Muscle of leg (tissue), 11 donors: ENCODE measurements around the gene LRRC41. TPM values are rescaled to one million over a fixed set of nuclear protein-coding genes. Genes with fewer than 3 reads are reported as not detected.
"Not testable (repeated sequence)": the region's sequence is repeated elsewhere in the genome, so short reads cannot be mapped to it uniquely, and the experiment has no call there.

ENCODE experiments used
- DNase-seq: peaks from one replicate; pipeline ENCODE4 v3.0.0; 2013
- H3K27ac ChIP-seq: one replicate; pipeline ENCODE4 v1.5.1; 2013; ENCODE audit warnings: mild to moderate bottlenecking, low read length, control low read depth
- H3K27me3 ChIP-seq: one replicate; pipeline ENCODE4 v1.6.1; 2013; ENCODE audit warnings: low read length; ENCODE audit not compliant: control insufficient read depth, insufficient read depth
- H3K36me3 ChIP-seq: one replicate; pipeline ENCODE4 v1.6.1; 2013; ENCODE audit warnings: low read length; ENCODE audit not compliant: control insufficient read depth, insufficient read depth
- H3K4me1 ChIP-seq: one replicate; pipeline ENCODE4 v1.6.1; 2013; ENCODE audit warnings: low read length; ENCODE audit not compliant: control insufficient read depth, insufficient read depth
- H3K4me3 ChIP-seq: one replicate; pipeline ENCODE4 v1.5.1; 2013; ENCODE audit warnings: low read length, control low read depth
- H3K9me3 ChIP-seq: replicated peaks from 2 replicates; pipeline ENCODE4 v1.6.1; 2013; ENCODE audit warnings: low read depth, low read length; ENCODE audit not compliant: control insufficient read depth
- WGBS: methylation state at CpG from one replicate; pipeline ENCODE4 v1.1.5; 2013; ENCODE audit warnings: missing lambda C conversion rate; ENCODE audit not compliant: insufficient coverage; 5-methylcytosine and 5-hydroxymethylcytosine counted together
- polyA plus RNA-seq, 8 donors: library from polyadenylated mRNA; unstranded; fragments of 120-200 nt; gene quantifications; one replicate each; pipeline versions ENCODE4 v1.2.1 to v1.2.3, GENCODE V29; 2013; ENCODE audit warnings: inconsistent platforms in 1 of 8, low replicate concordance in 1 of 8; ENCODE audit not compliant: insufficient read length in 8 of 8, insufficient read depth in 1 of 8
- total RNA-seq: library from RNA; stranded (reverse); fragments of 120-200 nt; gene quantifications from one replicate; pipeline ENCODE4 v1.2.4, GENCODE V29; 2013

Gene LRRC41
- total and polyA plus RNA-seq, 9 donors: 49.5 to 65.5 (median 59.2) TPM

DNA sequence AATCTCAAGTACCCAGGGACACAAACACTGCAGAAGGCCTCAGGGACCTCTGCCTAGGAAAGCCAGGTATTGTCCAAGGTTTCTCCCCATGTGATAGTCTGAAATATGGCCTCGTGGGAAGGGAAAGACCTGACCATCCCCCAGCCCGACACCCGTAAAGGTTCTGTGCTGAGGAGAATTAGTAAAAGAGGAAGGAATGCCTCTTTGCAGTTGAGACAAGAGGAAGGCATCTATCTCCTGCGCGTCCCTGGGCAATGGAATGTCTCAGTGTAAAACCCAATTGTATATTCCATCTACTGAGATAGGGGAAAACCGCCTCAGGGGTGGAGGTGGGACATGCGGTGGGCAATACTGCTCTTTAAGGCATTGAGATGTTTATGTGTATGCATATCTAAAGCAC is 26.4 kb upstream of the LRRC41 start:
- H3K36me3 ChIP-seq, H3K4me1 ChIP-seq, H3K9me3 ChIP-seq, H3K4me3 ChIP-seq, H3K27me3 ChIP-seq, H3K27ac ChIP-seq, DNase-seq: not testable (repeated sequence)
- WGBS: 70% methylated on average over 2 of the region's 7 CpGs

DNA sequence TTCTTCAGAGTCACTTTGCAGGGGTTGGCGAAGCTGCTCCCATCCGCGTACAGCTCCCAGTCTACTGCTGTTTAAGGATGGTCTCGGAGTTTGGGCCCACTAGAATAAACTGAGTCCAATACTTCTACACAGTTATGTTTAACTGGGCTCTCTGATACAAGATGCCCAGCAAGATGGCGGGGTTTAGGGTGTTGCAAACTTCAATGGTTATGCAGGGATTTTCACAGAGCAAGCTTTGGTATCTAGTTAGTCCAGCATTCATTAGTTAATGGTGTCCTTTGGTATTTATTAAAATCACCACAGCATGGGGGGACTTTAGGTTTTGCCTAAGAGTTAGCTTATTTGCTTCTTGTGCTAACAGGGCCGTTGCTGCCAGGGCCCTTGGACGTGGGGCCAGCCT is 24.8 kb upstream of the LRRC41 start:
- H3K27me3 ChIP-seq, H3K4me3 ChIP-seq, H3K36me3 ChIP-seq, H3K4me1 ChIP-seq, H3K9me3 ChIP-seq, DNase-seq, H3K27ac ChIP-seq: not testable (repeated sequence)
- WGBS: 76% methylated on average over 2 of the region's 7 CpGs

DNA sequence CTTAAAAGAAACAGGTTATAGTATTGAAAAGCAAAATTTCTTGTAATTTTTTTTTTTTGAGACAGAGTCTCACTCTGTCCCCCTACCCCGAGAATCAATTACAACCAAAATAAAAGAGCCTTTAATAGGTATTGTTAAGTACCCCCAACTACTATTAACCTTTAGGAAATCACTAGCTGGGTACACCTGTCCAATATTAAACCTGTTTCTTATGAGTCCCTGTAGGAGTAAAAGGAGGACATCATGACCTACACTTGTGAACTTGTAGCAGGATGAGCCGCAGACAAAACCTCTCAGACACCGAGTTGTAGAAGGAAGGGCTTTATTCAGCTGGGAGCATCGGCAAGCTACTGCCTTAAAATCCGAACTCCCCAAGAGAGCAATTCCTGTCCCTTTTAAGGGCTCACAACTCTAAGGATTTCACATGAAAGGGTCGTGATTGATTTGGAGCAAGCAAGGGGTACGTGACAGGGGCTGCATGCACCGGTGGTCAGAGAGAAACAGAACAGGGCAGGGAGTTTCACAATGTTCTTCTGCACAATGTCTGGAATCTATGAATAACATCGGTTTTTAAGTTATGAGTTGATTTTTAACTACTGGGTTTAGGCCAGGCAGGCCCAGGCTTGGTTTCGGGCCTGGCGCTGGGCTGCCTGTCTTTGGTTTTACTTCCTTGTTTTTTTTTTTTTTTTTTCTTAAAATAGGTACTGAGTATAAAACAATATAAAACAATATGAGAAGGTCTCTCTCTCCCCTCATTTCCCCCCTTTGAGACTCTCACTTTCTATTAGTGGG is 22.1 kb upstream of the LRRC41 start:
- WGBS: 90% methylated on average over 2 of the region's 11 CpGs

DNA sequence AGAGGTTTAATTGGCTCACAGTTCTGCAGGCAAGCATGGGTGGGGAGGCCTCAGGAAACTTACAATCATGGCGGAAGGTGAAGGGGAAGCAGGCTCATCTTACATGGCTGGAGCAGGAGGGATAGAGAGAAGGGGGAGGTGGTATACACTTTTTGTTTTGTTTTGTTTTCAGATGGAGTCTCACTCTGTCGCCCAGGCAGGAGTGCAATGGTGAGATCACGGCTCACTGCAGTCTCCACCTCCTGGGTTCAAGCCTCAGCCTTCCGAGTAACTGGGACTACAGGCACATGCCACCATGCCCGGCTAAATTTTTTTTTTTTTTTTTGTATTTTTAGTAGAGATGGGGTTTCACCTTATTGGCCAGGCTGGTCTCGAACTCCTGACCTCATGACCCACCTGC is 18.8 kb upstream of the LRRC41 start:
- H3K36me3 ChIP-seq, H3K4me3 ChIP-seq, DNase-seq, H3K27ac ChIP-seq, H3K9me3 ChIP-seq, H3K27me3 ChIP-seq, H3K4me1 ChIP-seq: not testable (repeated sequence)
- WGBS: 98% methylated on average over 4 of the region's 6 CpGs

More for the DNA sequence above, 22.1 kb upstream of the LRRC41 start:
- H3K4me1 ChIP-seq, H3K27ac ChIP-seq, H3K27me3 ChIP-seq, DNase-seq, H3K9me3 ChIP-seq, H3K36me3 ChIP-seq, H3K4me3 ChIP-seq: not testable (repeated sequence)

DNA sequence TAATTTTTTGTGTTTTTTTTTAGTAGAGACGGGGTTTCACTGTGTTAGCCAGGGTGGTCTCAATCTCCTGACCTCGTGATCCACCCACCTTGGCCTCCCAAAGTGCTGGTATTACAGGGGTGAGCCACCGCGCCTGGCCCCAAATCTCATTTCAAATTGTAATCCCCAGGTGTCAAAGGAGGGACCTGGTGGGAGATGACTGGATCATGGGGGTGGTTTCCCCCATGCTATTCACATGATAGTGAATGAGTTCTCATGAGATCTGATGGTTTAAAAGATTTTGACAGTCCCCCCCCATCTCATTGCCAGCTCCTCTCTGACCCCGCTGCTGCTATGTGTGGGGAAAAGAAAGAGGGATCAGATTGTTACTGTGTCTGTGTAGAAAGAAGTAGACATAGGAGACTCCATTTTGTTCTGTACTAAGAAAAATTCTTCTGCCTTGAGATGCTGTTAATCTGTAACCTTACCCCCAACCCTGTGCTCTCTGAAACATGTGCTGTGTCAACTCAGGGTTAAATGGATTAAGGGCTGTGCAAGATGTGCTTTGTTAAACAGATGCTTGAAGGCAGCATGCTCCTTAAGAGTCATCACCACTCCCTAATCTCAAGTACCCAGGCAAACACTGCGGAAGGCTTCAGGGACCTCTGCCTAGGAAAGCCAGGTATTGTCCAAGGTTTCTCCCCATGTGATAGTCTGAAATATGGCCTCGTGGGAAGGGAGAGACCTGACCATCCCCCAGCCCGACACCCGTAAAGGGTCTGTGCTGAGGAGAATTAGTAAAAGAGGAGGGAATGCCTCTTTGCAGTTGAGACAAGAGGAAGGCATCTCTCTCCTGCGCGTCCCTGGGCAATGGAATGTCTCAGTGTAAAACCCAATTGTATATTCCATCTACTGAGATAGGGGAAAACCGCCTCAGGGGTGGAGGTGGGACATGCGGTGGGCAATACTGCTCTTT is 16.8 kb upstream of the LRRC41 start:
- not testable (repeated sequence) for H3K4me1 ChIP-seq, H3K9me3 ChIP-seq, H3K27ac ChIP-seq, H3K36me3 ChIP-seq, H3K4me3 ChIP-seq, DNase-seq, H3K27me3 ChIP-seq
- 92% methylated on average over 2 of the region's 13 CpGs for WGBS

DNA sequence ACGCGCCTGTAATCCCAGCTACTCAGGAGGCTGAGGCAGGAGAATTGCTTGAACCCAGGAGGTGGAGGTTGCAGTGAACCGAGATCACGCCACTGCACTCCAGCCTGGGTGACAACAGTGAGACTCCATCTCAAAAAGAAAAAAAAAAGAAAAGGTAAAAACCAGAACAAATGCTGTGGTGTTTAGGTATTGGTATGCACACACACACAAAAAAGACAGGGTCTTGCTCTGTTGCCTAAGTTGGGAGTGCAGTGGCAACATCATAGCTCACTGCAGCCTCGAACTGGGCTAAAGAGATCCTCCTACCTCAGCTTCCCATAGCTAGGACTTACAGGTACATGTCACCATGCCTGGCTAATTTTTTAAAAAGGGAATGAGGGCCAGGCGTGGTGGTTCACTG is 15.9 kb upstream of the LRRC41 start:
- H3K27me3 ChIP-seq, DNase-seq, H3K4me1 ChIP-seq, H3K4me3 ChIP-seq, H3K27ac ChIP-seq, H3K9me3 ChIP-seq: not testable (repeated sequence)
- H3K36me3 ChIP-seq: peaks cover 15% of the 10 kb centered on the region
- WGBS: 89% methylated on average over 1 of the region's 6 CpGs

DNA sequence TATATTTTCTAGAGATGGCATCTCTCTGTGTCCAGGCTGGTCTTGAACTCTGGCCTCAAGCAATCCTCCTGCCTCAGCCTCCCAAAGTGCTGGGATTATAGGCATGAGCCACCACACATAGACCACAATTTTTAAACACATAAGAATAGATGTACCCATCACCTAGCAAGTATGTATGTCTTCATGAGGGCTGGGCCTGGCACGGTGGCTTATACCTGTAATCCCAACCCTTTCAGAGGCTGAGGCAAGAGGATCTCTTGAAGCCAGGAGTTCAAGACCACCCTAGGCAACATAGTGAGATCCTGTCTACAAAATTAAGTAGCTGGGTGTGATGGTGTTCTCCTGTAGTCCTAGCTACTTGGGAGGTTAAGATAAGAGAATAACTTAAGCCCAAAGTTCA is 13.9 kb upstream of the LRRC41 start:
- Histone ChIP-seq H3K4me1 (no peaks in the 10 kb centered on the region), H3K27me3 (no peaks in the 10 kb centered on the region), H3K36me3 (peaks cover 27% of the 10 kb centered on the region), H3K4me3 (no peak overlapping the region), H3K9me3 (no peaks in the 10 kb centered on the region), H3K27ac (no peak overlapping the region)
- no peak for DNase-seq
- 100% methylated on average over 1 of the region's 1 CpG for WGBS

DNA sequence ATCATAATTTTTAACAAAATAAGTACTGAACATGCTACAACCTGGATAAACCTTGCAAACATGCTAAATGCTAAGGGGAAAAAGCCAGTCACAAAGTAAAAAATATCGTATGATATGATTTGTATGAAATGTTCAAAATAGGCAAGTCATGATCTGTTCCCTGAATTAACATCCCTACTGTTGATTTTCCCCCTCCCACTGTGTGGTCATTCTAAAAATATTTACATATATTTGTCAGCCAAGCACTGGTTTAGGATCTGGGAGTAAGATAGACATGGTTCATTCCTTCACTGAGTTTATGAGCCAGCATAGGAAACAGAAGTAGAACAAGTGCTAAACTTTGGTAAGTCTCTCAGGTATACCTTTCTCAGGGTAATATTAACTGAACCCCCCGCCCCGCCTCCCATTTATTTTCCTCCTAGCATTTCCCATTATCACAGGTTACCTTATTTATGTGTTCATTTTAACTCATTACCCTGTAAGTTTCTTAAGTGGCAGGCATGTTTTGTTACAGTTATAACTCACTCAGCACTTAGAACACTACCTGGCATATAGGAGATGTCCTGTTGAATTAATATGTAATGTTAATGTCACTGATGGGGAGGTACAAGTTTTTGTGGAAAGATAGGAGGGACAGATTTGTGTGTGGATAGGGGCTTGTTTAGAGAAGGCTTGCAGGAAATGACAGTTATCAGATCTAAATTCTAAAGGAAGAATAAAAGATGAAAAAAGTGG is 12.4 kb upstream of the LRRC41 start:
- DNase-seq: no peak
- H3K27me3 ChIP-seq: no peaks in the 10 kb centered on the region
- H3K4me3 ChIP-seq: no peak overlapping the region
- H3K4me1 ChIP-seq: no peaks in the 10 kb centered on the region
- WGBS: no CpG with 5 or more reads among the region's 3 CpGs
- no peak overlapping the region for H3K27ac ChIP-seq
- no peaks in the 10 kb centered on the region for H3K9me3 ChIP-seq
- peaks cover 41% of the 10 kb centered on the region for H3K36me3 ChIP-seq

DNA sequence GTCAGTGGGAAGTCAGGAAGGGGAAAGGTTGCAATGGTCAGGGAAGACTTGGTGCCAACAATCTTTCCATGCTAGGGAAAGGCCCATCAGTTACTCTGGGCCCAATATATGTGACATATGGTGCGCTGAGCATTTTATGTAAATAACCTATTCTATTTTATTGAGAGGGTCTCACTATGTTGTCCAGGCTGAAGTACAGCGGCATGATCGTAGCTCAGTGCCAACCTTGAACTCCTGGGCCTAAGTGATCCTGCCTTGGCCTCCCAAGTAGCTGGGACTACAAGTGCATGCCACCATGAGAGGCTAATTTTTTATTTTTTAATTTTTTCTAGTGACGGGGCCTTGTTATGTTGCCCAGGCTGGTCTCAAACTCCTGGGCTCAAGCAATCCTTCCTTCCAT is 6.9 kb upstream of the LRRC41 start:
- WGBS: 95% methylated on average over 3 of the region's 4 CpGs
- no peak for DNase-seq
- no peak overlapping the region for H3K27ac ChIP-seq
- H3K4me1 ChIP-seq: no peaks in the 10 kb centered on the region
- H3K9me3 ChIP-seq: no peaks in the 10 kb centered on the region
- H3K4me3 ChIP-seq: no peak overlapping the region
- peaks cover 51% of the 10 kb centered on the region for H3K36me3 ChIP-seq
- no peaks in the 10 kb centered on the region for H3K27me3 ChIP-seq
